H1 (cell line): Measurements from ENCODE around the gene PLXNB1. TPM values are rescaled to one million over a fixed set of nuclear protein-coding genes. Genes with fewer than 3 reads are reported as not detected.

Source experiments
- CTCF ChIA-PET: fragments of 300-600 bp; sonication (Branson Sonifier 250); formaldehyde crosslinking; loops from one replicate; lab custom pipeline; 2021; ENCODE audit not compliant: partially characterized antibody; lab: Charles Lee
- POLR2A ChIA-PET: fragments of 300-600 bp; sonication (Branson Sonifier 250); formaldehyde crosslinking; loops from one replicate; lab custom pipeline; 2021; ENCODE audit warnings: inconsistent platforms; ENCODE audit not compliant: partially characterized antibody; lab: Charles Lee
- DNase-seq, 2 experiments: peaks; one replicate each; pipeline versions ENCODE4 v3.0.0 to v3.0.0-alpha.2; 2010 to 2022; ENCODE audit warnings: low spot score in 2 of 2, low read depth in 1 of 2, mixed read lengths in 1 of 2
- FAIRE-seq: peaks from 2 replicates; lab custom pipeline; 2011; peaks lifted over from hg19 to GRCh38; lab: Jason Lieb, UNC
- H2AFZ ChIP-seq: 2 replicates; pipeline ENCODE4 v1.8.1; 2012; ENCODE audit warnings: low read length, inconsistent platforms
- H2AK5ac ChIP-seq: 2 replicates; pipeline ENCODE4 v1.6.1; 2013; ENCODE audit warnings: low read depth, low read length
- H2BK120ac ChIP-seq: replicated peaks from 2 replicates; pipeline ENCODE3; 2013; ENCODE audit warnings: low read depth, low read length, inconsistent platforms
- H2BK12ac ChIP-seq: 2 replicates; pipeline ENCODE4 v1.6.1; 2013; ENCODE audit warnings: low read depth, low read length
- H2BK15ac ChIP-seq: 2 replicates; pipeline ENCODE4 v1.6.1; 2013; ENCODE audit warnings: low read length
- H2BK20ac ChIP-seq: 2 replicates; pipeline ENCODE4 v1.6.1; 2013; ENCODE audit warnings: low read length
- H2BK5ac ChIP-seq: 2 replicates; pipeline ENCODE4 v1.6.1; 2013; ENCODE audit warnings: low read depth, low read length
- H3K14ac ChIP-seq: 2 replicates; pipeline ENCODE4 v1.6.1; 2013; ENCODE audit warnings: inconsistent platforms; ENCODE audit not compliant: insufficient read length
- H3K18ac ChIP-seq: 2 replicates; pipeline ENCODE4 v1.6.1; 2013; ENCODE audit warnings: low read length; ENCODE audit errors: extremely low read depth
- H3K23ac ChIP-seq: 2 replicates; pipeline ENCODE4 v1.6.1; 2013; ENCODE audit warnings: inconsistent platforms; ENCODE audit not compliant: insufficient read length
- H3K23me2 ChIP-seq: 2 replicates; pipeline ENCODE4 v1.6.1; 2013; ENCODE audit warnings: low read depth, low read length
- H3K27ac ChIP-seq: 2 replicates; pipeline ENCODE4 v1.6.1; 2011; ENCODE audit warnings: low read depth, low read length, inconsistent platforms
- H3K27me3 ChIP-seq, 4 experiments: replicated peaks in 1 of 4; 1 replicate in 1 of 4; 2 replicates in 3 of 4; pipeline versions ENCODE4 v1.6.1 to v1.8.1; 2011 to 2013; ENCODE audit warnings: low read length in 3 of 4, mild to moderate bottlenecking in 3 of 4, inconsistent platforms in 2 of 4, mixed read lengths in 2 of 4, moderate library complexity in 1 of 4; ENCODE audit not compliant: control insufficient read depth in 3 of 4, insufficient read depth in 3 of 4; ENCODE audit errors: extremely low read depth in 1 of 4
- H3K36me3 ChIP-seq, 4 experiments: 2 replicates each; pipeline versions ENCODE4 v1.6.1 to v1.8.1; 2011 to 2013; ENCODE audit warnings: mild to moderate bottlenecking in 4 of 4, low read length in 3 of 4, moderate library complexity in 2 of 4, control low read depth in 1 of 4, inconsistent platforms in 1 of 4; ENCODE audit not compliant: insufficient read depth in 4 of 4, control insufficient read depth in 2 of 4
- H3K4ac ChIP-seq: replicated peaks from 2 replicates; pipeline ENCODE3; 2013; ENCODE audit warnings: low read length, low read depth, mixed read lengths, inconsistent platforms; ENCODE audit not compliant: insufficient read length
- H3K4me1 ChIP-seq, 4 experiments: replicated peaks in 1 of 4; 1 replicate in 1 of 4; 2 replicates in 3 of 4; pipeline versions ENCODE4 v1.6.1 to v1.8.1; 2011 to 2013; ENCODE audit warnings: low read length in 3 of 4, inconsistent platforms in 2 of 4, mixed read lengths in 1 of 4; ENCODE audit not compliant: insufficient read depth in 4 of 4, control insufficient read depth in 3 of 4
- H3K4me2 ChIP-seq, 2 experiments: 2 replicates each; pipeline versions ENCODE4 v1.6.1 to v1.8.1; 2011 to 2013; ENCODE audit warnings: low read depth in 2 of 2, low read length in 2 of 2, control low read depth in 1 of 2, inconsistent platforms in 1 of 2, mild to moderate bottlenecking in 1 of 2; ENCODE audit not compliant: insufficient read depth in 1 of 2
- H3K4me3 ChIP-seq, 4 experiments: fragments of 200-600, 300-600 bp in 1 of 4; sonication (generic), shearing (Covaris generic), sonication (Bioruptor Twin) in 1 of 4; 2 replicates each; pipeline versions ENCODE4 v1.5.1 to v1.8.1; 2011 to 2016; ENCODE audit warnings: low read length in 4 of 4, low read depth in 3 of 4, control low read depth in 2 of 4, inconsistent platforms in 2 of 4, mild to moderate bottlenecking in 2 of 4, mixed read lengths in 1 of 4, moderate library complexity in 1 of 4; ENCODE audit not compliant: insufficient read depth in 2 of 4; ENCODE audit errors: extremely low read depth in 1 of 4
- H3K56ac ChIP-seq: replicated peaks from 2 replicates; pipeline ENCODE3; 2013; ENCODE audit warnings: low read depth, mild to moderate bottlenecking, mixed read lengths, low read length, inconsistent platforms; ENCODE audit not compliant: insufficient read length
- H3K79me1 ChIP-seq: 2 replicates; pipeline ENCODE4 v1.6.1; 2013; ENCODE audit warnings: low read depth, low read length, control low read depth
- H3K79me2 ChIP-seq, 2 experiments: 2 replicates each; pipeline versions ENCODE4 v1.6.1 to v1.8.1; 2012 to 2013; ENCODE audit warnings: low read length in 2 of 2, mild to moderate bottlenecking in 2 of 2, inconsistent platforms in 1 of 2; ENCODE audit not compliant: insufficient read depth in 2 of 2, control insufficient read depth in 1 of 2
- H3K9ac ChIP-seq, 4 experiments: replicated peaks in 1 of 4; 1 replicate in 1 of 4; 2 replicates in 3 of 4; pipeline versions ENCODE4 v1.6.1 to v1.8.1; 2011 to 2013; ENCODE audit warnings: low read depth in 3 of 4, low read length in 3 of 4, control low read depth in 2 of 4, mild to moderate bottlenecking in 2 of 4, moderate library complexity in 2 of 4, inconsistent platforms in 1 of 4; ENCODE audit errors: extremely low read depth in 1 of 4
- H3K9me3 ChIP-seq, 2 experiments: 2 replicates each; pipeline versions ENCODE4 v1.6.1 to v1.8.1; 2012 to 2013; ENCODE audit warnings: mild to moderate bottlenecking in 2 of 2, moderate library complexity in 2 of 2, control low read depth in 1 of 2, inconsistent platforms in 1 of 2, low read depth in 1 of 2, low read length in 1 of 2, mixed read lengths in 1 of 2; ENCODE audit not compliant: insufficient read depth in 2 of 2
- H4K20me1 ChIP-seq, 2 experiments: replicated peaks in 1 of 2; 2 replicates each; pipeline versions ENCODE3 to v1.8.1; 2011 to 2013; ENCODE audit warnings: inconsistent platforms in 2 of 2, low read length in 2 of 2, mild to moderate bottlenecking in 1 of 2; ENCODE audit not compliant: insufficient read depth in 2 of 2, control insufficient read depth in 1 of 2
- H4K5ac ChIP-seq: 2 replicates; pipeline ENCODE4 v1.6.1; 2013; ENCODE audit warnings: low read length, low read depth, mixed read lengths, inconsistent platforms; ENCODE audit not compliant: insufficient read length
- H4K8ac ChIP-seq: 2 replicates; pipeline ENCODE4 v1.8.0; 2013; ENCODE audit warnings: mild to moderate bottlenecking, moderate library complexity, low read length, inconsistent platforms; ENCODE audit not compliant: insufficient read depth; ENCODE audit errors: extremely low read depth
- H4K91ac ChIP-seq: replicated peaks from 2 replicates; pipeline ENCODE3; 2013; ENCODE audit warnings: low read length, mixed read lengths, inconsistent platforms; ENCODE audit not compliant: insufficient read length
- FOSL1 ChIP-seq: IDR thresholded peaks from 2 replicates; pipeline ENCODE4 v1.6.1; 2011; ENCODE audit warnings: mild to moderate bottlenecking, low read depth, low read length, moderate library complexity; ENCODE audit not compliant: insufficient read depth
- RAD21 ChIP-seq, 2 experiments: IDR thresholded peaks in 1 of 2; conservative IDR thresholded peaks in 1 of 2; 2 replicates each; pipeline ENCODE4 v1.6.1; 2011; ENCODE audit warnings: low read depth in 2 of 2, low read length in 2 of 2, improper control_type of control experiment in 1 of 2, inconsistent platforms in 1 of 2, mild to moderate bottlenecking in 1 of 2, moderate library complexity in 1 of 2
- RNF2 ChIP-seq: fragments of 200-900, 300-1000 bp; sonication (generic); IDR thresholded peaks from 2 replicates; pipeline ENCODE4 v1.7.1; 2016; ENCODE audit warnings: borderline replicate concordance, low read depth, mild to moderate bottlenecking, antibody characterized with exemption, low read length; ENCODE audit not compliant: poor library complexity, severe bottlenecking; ENCODE audit errors: missing control alignments
- WGBS, 2 experiments: shearing (Covaris generic) in 1 of 2; methylation state at CpG; one replicate each; pipeline versions ENCODE4 v1.1.6 to v1.1.7; 2013 to 2015; ENCODE audit warnings: low lambda C conversion rate in 2 of 2, mixed read lengths in 2 of 2, inconsistent platforms in 1 of 2, low coverage in 1 of 2, missing lambda C conversion rate in 1 of 2; ENCODE audit not compliant: insufficient replicate concordance in 2 of 2, insufficient coverage in 1 of 2, insufficient read length in 1 of 2; ENCODE audit errors: extremely low coverage in 1 of 2, missing lambda C conversion rate in 1 of 2; 5-methylcytosine and 5-hydroxymethylcytosine counted together
- polyA plus RNA-seq, 7 experiments: library from polyadenylated mRNA; depleted of rRNA in 3 of 7; stranded (reverse) in 5 of 7; unstranded in 2 of 7; fragments of >200 nt in 5 of 7; fragments of 200-250 nt in 2 of 7; gene quantifications; 1 replicate in 5 of 7; 2 replicates in 1 of 7; 4 replicates in 1 of 7; pipeline versions ENCODE4 v1.2.1 to v1.2.3, GENCODE V29; 2011 to 2013; ENCODE audit warnings: missing spikeins in 2 of 7, mixed read lengths in 2 of 7
- total RNA-seq: library from RNA; stranded (reverse); fragmentation: NEBNext Ultra II Directional; extraction: Animal tissue kit (Norgen Biotek cat#: 25700); gene quantifications from 2 replicates; pipeline ENCODE4 v1.2.1, GENCODE V29; 2021

PLXNB1 gene
- total and polyA plus RNA-seq, 2 of the 8 experiments (the other 6 are each of a cell fraction or from before 2014, with no cell fraction given): 109 to 114 TPM

GRCh38 chr3:48413611-48414010 is 16.3 kb downstream of the PLXNB1 start:
- Histone ChIP-seq H3K14ac (no peak overlapping the region), H3K27ac (no peak overlapping the region), H2BK120ac (no peak overlapping the region), H4K8ac (no peak overlapping the region), H3K4me1 (no peaks in the 10 kb centered on the region), H3K4ac (no peak overlapping the region), H3K9me3 (no peaks in the 10 kb centered on the region), H4K20me1 (peaks cover 6 to 50% of the 10 kb centered on the region in 2 experiments), H2AFZ (no peak overlapping the region), H2AK5ac (no peak overlapping the region), H3K36me3 (peaks cover 74 to 89% (median 89%) of the 10 kb centered on the region in 4 experiments), H3K4me3 (no peak overlapping the region), H2BK12ac (no peak overlapping the region), H3K23me2 (no peaks in the 10 kb centered on the region), H2BK20ac (no peak overlapping the region), H4K91ac (no peak overlapping the region), H3K79me2 (no peaks in the 10 kb centered on the region; a peak in 1 of 4 replicates), H2BK15ac (no peak overlapping the region), H3K4me2 (no peak overlapping the region), H3K27me3 (no peaks in the 10 kb centered on the region), H3K23ac (no peak overlapping the region), H3K79me1 (no peaks in the 10 kb centered on the region; the same call in 1 of the 2 replicates), H4K5ac (no peak overlapping the region), H3K56ac (no peak overlapping the region), H2BK5ac (no peak overlapping the region), H3K9ac (no peak overlapping the region), H3K18ac (no peak overlapping the region)
- DNase-seq: no peak
- 95% methylated on average over 14 of the region's 14 CpGs; no CpG with 5 or more reads in 1 of the 2 experiments for WGBS, 2 experiments
- no peak for FAIRE-seq
- ChIA-PET CTCF (interaction anchor here (0.6 to 7.7 kb wide), 7 partner anchors 14 to 220 kb away, joined by 3 to 130 read pairs (median 35); partner anchors contain the start of gene PLXNB1), POLR2A (interaction anchor here (1.5 to 31.5 kb wide), 3 partner anchors 6 to 33 kb away, joined by 3 to 650 read pairs (median 650); partner anchors contain the start of genes ATRIP and PLXNB1)
- TF ChIP-seq RAD21 (IDR thresholded peaks at IDR 0.05 in 1 of 2, conservative IDR thresholded peaks at IDR 0.05 in 1 of 2; ENCODE audit: low read depth in 2 of 2, low read length in 2 of 2) (no peak), FOSL1 (no peak), RNF2 (no peak)
